Astrocyte of the spinal cord (primary cell): ENCODE results near the gene SAG.
"Not testable (repeated sequence)": the region's sequence is repeated elsewhere in the genome, so short reads cannot be mapped to it uniquely, and the experiment has no call there.

Experiments
- DNase-seq: peaks from one replicate; pipeline ENCODE4 v3.0.0; 2011; ENCODE audit warnings: low read depth, low spot score
- H3K4me3 ChIP-seq: 2 replicates; pipeline ENCODE4 v1.5.1; 2011; ENCODE audit warnings: low read depth, mild to moderate bottlenecking, low read length, moderate library complexity
- CTCF ChIP-seq: IDR thresholded peaks from 2 replicates; pipeline ENCODE4 v1.5.1; 2012; ENCODE audit warnings: low read depth, mild to moderate bottlenecking, low read length, inconsistent platforms
- in situ Hi-C: cut with HindIII; loops from 2 replicates; pipeline ENCODE4 v1.10.0; 2017; ENCODE audit warnings: low sequenced_read_pairs

SAG gene

GRCh38 chr2:233373316-233373715 is 65.7 kb downstream of the SAG start:
- H3K4me3 ChIP-seq, result no peak overlapping the region
- TF ChIP-seq CTCF, result no peak
- in situ Hi-C loops, result no loop called here
- DNase-seq, result no peak

GRCh38 chr2:233374776-233375175 is 67.2 kb downstream of the SAG start:
- in situ Hi-C loops, DNase-seq, H3K4me3 ChIP-seq: not testable (repeated sequence)

GRCh38 chr2:233375490-233376314 is 68.1 kb downstream of the SAG start:
- no peak overlapping the region for H3K4me3 ChIP-seq
- in situ Hi-C loops, result no loop called here
- TF ChIP-seq CTCF, result no peak
- DNase-seq, result no peak

GRCh38 chr2:233379034-233379433 is 71.4 kb downstream of the SAG start:
- no peak for DNase-seq
- in situ Hi-C loops, result no loop called here
- no peak for TF ChIP-seq CTCF
- no peak overlapping the region for H3K4me3 ChIP-seq

GRCh38 chr2:233379441-233379840 is 71.8 kb downstream of the SAG start:
- in situ Hi-C loops, result no loop called here
- H3K4me3 ChIP-seq, result no peak overlapping the region
- no peak for DNase-seq
- no peak for TF ChIP-seq CTCF

- DNase-seq, result no peak
- no peak overlapping the region for H3K4me3 ChIP-seq
- no peak for TF ChIP-seq CTCF
- in situ Hi-C loops, result no loop called here
Observed at GRCh38 chr2:233380132-233380895, 72.7 kb downstream of the SAG start.
